Measurements from ENCODE around the gene WNT2B.

- no peak for TF ChIP-seq EGR1 (IDR thresholded peaks at IDR 0.05)
- no peak for TF ChIP-seq YY1 (IDR thresholded peaks at IDR 0.05; ENCODE audit: low read depth)
- no peak for TF ChIP-seq RAD21 (IDR thresholded peaks at IDR 0.05; ENCODE audit: low read depth)
- TF ChIP-seq EP300 (IDR thresholded peaks at IDR 0.05; ENCODE audit: borderline replicate concordance), result no peak
- TF ChIP-seq CREB1 (IDR thresholded peaks at IDR 0.05; ENCODE audit: low read depth), result no peak
- no peak for TF ChIP-seq MAX (IDR thresholded peaks at IDR 0.05)
- no peak for TF ChIP-seq USF1 (IDR thresholded peaks at IDR 0.05)
- TF ChIP-seq TAF1 (IDR thresholded peaks at IDR 0.05; ENCODE audit: low read depth), result no peak
- no peak for TF ChIP-seq TCF12 (IDR thresholded peaks at IDR 0.05; ENCODE audit: low read depth)
- TF ChIP-seq FOXM1 (IDR thresholded peaks at IDR 0.05; ENCODE audit: borderline replicate concordance, low read depth), result no peak
- no peak for TF ChIP-seq TEAD4 (IDR thresholded peaks at IDR 0.05)
- TF ChIP-seq CEBPB (IDR thresholded peaks at IDR 0.05), result no peak
Measured at GRCh38 chr1:112554411-112554810, 45.6 kb downstream of the WNT2B start.

Data from Ishikawa (cell line).